ENCODE data around the gene NTHL1.

Gene NTHL1

DNA sequence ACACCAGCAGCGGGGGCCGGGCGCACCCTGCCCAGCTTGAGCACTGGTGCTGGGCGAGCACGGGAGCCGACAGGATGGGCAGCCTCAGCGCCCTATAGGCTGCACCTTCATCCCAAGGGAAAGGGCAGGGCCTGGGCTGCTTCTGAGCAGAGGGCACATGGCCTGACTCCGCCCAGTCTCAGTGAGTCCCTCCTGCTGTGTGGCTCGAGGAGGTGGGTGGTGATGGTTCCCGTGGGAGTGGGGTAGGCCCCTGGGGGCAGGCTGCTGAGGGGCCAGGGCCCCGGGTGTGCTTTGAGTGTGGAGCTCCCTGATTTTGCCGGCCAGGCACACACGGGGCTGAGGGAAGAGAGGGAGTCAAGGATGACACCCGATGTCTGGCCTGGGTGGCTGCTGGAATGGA is 38.0 kb upstream of the NTHL1 start:
- Histone ChIP-seq H3K27ac (ENCODE audit: extremely low read depth, low read depth, low read length) (no peak overlapping the region), H3K4me3 (ENCODE audit: low read depth, low read length) (no peak overlapping the region), H3K4me1 (ENCODE audit: control insufficient read depth, insufficient read depth, low read length) (no peaks in the 10 kb centered on the region), H3K36me3 (ENCODE audit: control insufficient read depth in 2 of 2, insufficient read depth in 1 of 2, low read length in 2 of 2) (peaks cover 0 to 99% of the 10 kb centered on the region in 2 experiments; a peak in 1 of 3 replicates), H3K9me3 (ENCODE audit: control insufficient read depth, insufficient read depth, low read depth, low read length) (no peaks in the 10 kb centered on the region)
- CTCF ChIA-PET, result interaction anchor here (0.8 to 2.3 kb wide), 2 partner anchors 21 to 55 kb away, joined by 5 to 9 read pairs; no protein-coding TSS in a partner anchor
- POLR2A ChIA-PET, result interaction anchor here (0.6 to 1.6 kb wide), 3 partner anchors 29 to 70 kb away, joined by 3 read pairs; partner anchors contain the start of gene TRAF7
- no peak for TF ChIP-seq ZNF624 (tag by site-specific recombination; IDR thresholded peaks at IDR 0.05)
- peak; percentile 54 for TF ChIP-seq ZIC2 (tag by site-specific recombination; IDR thresholded peaks at IDR 0.05)
- TF ChIP-seq ZNF121 (tag by site-specific recombination; IDR thresholded peaks at IDR 0.05), result no peak
- TF ChIP-seq EGR2 (tag by site-specific recombination; IDR thresholded peaks at IDR 0.05; ENCODE audit: low read depth), result peak; percentile 86
- TF ChIP-seq YY1 (tag by site-specific recombination; IDR thresholded peaks at IDR 0.05), result no peak
- no peak for TF ChIP-seq ZFP3 (tag by site-specific recombination; IDR thresholded peaks at IDR 0.05; ENCODE audit: low read depth)
- TF ChIP-seq ZNF548 (tag by site-specific recombination; IDR thresholded peaks at IDR 0.05), result no peak
- TF ChIP-seq HOXA7 (CRISPR knock-in tag; IDR thresholded peaks at IDR 0.05; ENCODE audit: borderline replicate concordance), result no peak
- TF ChIP-seq, protein P1, sequence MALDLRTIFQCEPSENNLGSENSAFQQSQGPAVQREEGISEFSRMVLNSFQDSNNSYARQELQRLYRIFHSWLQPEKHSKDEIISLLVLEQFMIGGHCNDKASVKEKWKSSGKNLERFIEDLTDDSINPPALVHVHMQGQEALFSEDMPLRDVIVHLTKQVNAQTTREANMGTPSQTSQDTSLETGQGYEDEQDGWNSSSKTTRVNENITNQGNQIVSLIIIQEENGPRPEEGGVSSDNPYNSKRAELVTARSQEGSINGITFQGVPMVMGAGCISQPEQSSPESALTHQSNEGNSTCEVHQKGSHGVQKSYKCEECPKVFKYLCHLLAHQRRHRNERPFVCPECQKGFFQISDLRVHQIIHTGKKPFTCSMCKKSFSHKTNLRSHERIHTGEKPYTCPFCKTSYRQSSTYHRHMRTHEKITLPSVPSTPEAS (tag by site-specific recombination; IDR thresholded peaks at IDR 0.05), result no peak
- TF ChIP-seq ZNF664 (tag by site-specific recombination; IDR thresholded peaks at IDR 0.05), result no peak
- no peak for TF ChIP-seq BCL11A (tag by site-specific recombination; IDR thresholded peaks at IDR 0.05; ENCODE audit: low read depth)
- no peak for TF ChIP-seq ZNF223 (tag by site-specific recombination; IDR thresholded peaks at IDR 0.05)
- TF ChIP-seq, protein P2, sequence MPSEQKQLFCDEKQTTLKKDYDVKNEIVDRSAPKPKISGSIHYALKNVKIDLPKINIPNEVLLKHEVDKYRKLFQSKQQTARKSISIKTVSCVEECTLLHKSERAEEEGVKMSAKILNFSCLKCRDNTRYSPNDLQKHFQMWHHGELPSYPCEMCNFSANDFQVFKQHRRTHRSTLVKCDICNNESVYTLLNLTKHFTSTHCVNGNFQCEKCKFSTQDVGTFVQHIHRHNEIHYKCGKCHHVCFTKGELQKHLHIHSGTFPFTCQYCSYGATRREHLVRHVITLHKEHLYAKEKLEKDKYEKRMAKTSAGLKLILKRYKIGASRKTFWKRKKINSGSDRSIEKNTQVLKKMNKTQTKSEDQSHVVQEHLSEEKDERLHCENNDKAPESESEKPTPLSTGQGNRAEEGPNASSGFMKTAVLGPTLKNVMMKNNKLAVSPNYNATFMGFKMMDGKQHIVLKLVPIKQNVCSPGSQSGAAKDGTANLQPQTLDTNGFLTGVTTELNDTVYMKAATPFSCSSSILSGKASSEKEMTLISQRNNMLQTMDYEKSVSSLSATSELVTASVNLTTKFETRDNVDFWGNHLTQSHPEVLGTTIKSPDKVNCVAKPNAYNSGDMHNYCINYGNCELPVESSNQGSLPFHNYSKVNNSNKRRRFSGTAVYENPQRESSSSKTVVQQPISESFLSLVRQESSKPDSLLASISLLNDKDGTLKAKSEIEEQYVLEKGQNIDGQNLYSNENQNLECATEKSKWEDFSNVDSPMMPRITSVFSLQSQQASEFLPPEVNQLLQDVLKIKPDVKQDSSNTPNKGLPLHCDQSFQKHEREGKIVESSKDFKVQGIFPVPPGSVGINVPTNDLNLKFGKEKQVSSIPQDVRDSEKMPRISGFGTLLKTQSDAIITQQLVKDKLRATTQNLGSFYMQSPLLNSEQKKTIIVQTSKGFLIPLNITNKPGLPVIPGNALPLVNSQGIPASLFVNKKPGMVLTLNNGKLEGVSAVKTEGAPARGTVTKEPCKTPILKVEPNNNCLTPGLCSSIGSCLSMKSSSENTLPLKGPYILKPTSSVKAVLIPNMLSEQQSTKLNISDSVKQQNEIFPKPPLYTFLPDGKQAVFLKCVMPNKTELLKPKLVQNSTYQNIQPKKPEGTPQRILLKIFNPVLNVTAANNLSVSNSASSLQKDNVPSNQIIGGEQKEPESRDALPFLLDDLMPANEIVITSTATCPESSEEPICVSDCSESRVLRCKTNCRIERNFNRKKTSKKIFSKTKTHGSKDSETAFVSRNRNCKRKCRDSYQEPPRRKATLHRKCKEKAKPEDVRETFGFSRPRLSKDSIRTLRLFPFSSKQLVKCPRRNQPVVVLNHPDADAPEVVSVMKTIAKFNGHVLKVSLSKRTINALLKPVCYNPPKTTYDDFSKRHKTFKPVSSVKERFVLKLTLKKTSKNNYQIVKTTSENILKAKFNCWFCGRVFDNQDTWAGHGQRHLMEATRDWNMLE (tag by site-specific recombination; conservative IDR thresholded peaks at IDR 0.05; ENCODE audit: low read depth), result no peak
- TF ChIP-seq ZNF747 (tag by site-specific recombination; IDR thresholded peaks at IDR 0.05), result no peak
- TF ChIP-seq SP2 (tag by site-specific recombination; IDR thresholded peaks at IDR 0.05), result 0 out of 2 replicates have a peak, but pooled peaks have one; percentile 14
- TF ChIP-seq ZFHX2 (tag by site-specific recombination; conservative IDR thresholded peaks at IDR 0.05), result peak; percentile 89
- TF ChIP-seq, protein P3, sequence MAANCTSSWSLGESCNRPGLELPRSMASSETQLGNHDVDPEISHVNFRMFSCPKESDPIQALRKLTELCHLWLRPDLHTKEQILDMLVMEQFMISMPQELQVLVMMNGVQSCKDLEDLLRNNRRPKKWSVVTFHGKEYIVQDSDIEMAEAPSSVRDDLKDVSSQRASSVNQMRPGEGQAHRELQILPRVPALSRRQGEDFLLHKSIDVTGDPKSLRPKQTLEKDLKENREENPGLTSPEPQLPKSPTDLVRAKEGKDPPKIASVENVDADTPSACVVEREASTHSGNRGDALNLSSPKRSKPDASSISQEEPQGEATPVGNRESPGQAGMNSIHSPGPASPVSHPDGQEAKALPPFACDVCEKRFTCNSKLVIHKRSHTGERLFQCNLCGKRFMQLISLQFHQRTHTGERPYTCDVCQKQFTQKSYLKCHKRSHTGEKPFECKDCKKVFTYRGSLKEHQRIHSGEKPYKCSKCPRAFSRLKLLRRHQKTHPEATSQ (tag by site-specific recombination; IDR thresholded peaks at IDR 0.05), result no peak
- TF ChIP-seq ZNF23 (tag by site-specific recombination; IDR thresholded peaks at IDR 0.05; ENCODE audit: borderline replicate concordance), result no peak
- TF ChIP-seq ZNF354C (tag by site-specific recombination; IDR thresholded peaks at IDR 0.05; ENCODE audit: borderline replicate concordance, low read depth), result no peak
- no peak for TF ChIP-seq GFI1B (tag by site-specific recombination; IDR thresholded peaks at IDR 0.05)
- TF ChIP-seq ZNF202 (tag by site-specific recombination; IDR thresholded peaks at IDR 0.05; ENCODE audit: borderline replicate concordance), result no peak
- TF ChIP-seq PRDM4 (tag by site-specific recombination; IDR thresholded peaks at IDR 0.05), result no peak
- TF ChIP-seq HIC1 (tag by site-specific recombination; IDR thresholded peaks at IDR 0.05), result no peak
- TF ChIP-seq SP7 (tag by site-specific recombination; IDR thresholded peaks at IDR 0.05), result no peak
